GM12872 (cell line): ENCODE data around the gene LIMK2.

Experiments
- TF ChIP-seq, protein P1 (sequence below): IDR thresholded peaks from 3 replicates; pipeline ENCODE4 v1.5.1; 2011; ENCODE audit warnings: low read depth, mild to moderate bottlenecking, low read length, moderate library complexity; ENCODE audit not compliant: insufficient read depth

Gene LIMK2

DNA sequence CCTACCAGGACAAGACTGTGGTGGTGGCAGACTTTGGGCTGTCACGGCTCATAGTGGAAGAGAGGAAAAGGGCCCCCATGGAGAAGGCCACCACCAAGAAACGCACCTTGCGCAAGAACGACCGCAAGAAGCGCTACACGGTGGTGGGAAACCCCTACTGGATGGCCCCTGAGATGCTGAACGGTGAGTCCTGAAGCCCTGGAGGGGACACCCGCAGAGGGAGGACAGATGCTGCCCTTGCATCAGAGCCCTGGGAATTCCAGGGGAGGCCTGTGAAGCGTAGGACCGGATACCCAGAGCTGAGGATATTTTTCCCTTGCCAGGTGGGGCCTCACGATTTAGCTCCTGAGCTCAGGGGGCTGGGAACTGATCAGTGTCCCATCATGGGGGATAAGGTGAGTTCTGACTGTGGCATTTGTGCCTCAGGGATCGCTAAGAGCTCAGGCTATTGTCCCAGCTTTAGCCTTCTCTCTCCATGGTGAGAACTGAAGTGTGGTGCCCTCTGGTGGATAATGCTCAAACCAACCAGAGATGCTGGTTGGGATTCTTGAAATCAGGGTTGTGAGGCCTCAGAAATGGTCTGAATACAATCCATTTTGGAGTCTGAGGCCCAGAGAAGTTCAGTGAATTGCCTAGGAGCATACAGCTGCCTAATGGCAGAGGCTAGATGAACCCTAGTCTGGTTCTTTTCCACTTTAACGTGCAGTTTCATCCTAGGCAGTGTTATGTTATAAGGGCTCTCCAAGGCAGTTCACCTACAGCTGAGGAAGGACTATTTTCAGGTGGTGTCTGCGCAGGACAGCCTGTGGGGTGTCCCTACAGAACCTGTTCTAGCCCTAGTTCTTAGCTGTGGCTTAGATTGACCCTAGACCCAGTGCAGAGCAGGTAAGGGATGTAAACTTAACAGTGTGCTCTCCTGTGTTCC, 60.7 kb downstream of the LIMK2 start:
- TF ChIP-seq, protein P1, sequence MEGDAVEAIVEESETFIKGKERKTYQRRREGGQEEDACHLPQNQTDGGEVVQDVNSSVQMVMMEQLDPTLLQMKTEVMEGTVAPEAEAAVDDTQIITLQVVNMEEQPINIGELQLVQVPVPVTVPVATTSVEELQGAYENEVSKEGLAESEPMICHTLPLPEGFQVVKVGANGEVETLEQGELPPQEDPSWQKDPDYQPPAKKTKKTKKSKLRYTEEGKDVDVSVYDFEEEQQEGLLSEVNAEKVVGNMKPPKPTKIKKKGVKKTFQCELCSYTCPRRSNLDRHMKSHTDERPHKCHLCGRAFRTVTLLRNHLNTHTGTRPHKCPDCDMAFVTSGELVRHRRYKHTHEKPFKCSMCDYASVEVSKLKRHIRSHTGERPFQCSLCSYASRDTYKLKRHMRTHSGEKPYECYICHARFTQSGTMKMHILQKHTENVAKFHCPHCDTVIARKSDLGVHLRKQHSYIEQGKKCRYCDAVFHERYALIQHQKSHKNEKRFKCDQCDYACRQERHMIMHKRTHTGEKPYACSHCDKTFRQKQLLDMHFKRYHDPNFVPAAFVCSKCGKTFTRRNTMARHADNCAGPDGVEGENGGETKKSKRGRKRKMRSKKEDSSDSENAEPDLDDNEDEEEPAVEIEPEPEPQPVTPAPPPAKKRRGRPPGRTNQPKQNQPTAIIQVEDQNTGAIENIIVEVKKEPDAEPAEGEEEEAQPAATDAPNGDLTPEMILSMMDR = peak; percentile 80

DNA sequence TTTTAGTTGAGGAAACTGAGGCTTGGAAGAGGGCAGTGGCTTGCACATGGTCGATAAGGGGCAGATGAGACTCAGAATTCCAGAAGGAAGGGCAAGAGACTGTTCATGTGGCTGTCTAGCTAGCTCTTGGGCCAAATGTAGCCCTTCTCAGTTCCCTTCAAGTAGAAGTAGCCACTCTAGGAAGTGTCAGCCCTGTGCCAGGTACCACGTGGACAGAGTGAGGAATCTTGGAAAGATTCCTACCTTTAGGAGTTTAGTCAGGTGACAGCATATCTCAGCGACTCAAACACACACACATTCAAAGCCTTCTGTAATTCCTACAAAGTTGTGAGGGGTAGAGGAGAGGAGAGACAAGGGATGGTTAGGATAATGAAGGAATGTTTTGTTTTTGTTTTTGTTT, 61.9 kb downstream of the LIMK2 start:
- TF ChIP-seq, protein P1 = no peak

DNA sequence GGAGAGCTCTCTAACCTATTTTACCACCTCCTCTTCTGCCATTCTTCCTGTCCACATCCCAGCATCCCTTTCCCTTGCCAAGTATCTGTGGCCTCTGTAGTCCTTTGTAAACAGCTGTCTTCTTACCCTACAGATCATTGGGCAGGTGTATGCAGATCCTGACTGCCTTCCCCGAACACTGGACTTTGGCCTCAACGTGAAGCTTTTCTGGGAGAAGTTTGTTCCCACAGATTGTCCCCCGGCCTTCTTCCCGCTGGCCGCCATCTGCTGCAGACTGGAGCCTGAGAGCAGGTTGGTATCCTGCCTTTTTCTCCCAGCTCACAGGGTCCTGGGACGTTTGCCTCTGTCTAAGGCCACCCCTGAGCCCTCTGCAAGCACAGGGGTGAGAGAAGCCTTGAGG, 62.9 kb downstream of the LIMK2 start:
- TF ChIP-seq, protein P1 = no peak

DNA sequence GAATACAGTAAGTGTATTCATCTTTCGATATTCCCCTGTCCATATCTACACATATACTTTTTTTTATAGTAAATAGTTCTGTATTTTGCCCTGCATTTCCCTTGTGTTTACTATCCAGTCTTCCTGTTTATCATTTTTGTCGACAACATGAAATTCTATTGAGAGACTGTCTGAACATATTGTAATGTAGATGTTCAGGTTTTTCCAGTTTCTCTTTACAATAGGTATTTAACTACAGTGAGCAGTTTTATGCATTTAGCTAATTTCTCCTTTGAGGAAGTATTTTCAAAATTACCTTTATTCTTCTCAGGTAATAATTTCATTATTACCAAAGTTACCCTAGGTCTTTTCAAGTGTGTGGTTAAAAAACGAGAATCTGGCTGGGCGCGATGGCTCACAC, 63.5 kb downstream of the LIMK2 start:
- TF ChIP-seq, protein P1 = no peak

DNA sequence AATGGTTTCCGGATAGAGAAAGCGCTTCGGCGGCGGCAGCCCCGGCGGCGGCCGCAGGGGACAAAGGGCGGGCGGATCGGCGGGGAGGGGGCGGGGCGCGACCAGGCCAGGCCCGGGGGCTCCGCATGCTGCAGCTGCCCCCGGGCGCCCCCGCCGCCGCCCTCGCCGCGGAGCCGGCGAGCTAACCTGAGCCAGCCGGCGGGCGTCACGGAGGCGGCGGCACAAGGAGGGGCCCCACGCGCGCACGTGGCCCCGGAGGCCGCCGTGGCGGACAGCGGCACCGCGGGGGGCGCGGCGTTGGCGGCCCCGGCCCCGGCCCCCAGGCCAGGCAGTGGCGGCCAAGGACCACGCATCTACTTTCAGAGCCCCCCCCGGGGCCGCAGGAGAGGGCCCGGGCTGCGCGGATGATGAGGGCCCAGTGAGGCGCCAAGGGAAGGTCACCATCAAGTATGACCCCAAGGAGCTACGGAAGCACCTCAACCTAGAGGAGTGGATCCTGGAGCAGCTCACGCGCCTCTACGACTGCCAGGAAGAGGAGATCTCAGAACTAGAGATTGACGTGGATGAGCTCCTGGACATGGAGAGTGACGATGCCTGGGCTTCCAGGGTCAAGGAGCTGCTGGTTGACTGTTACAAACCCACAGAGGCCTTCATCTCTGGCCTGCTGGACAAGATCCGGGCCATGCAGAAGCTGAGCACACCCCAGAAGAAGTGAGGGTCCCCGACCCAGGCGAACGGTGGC, 64.5 kb downstream of the LIMK2 start:
- TF ChIP-seq, protein P1 = no peak

DNA sequence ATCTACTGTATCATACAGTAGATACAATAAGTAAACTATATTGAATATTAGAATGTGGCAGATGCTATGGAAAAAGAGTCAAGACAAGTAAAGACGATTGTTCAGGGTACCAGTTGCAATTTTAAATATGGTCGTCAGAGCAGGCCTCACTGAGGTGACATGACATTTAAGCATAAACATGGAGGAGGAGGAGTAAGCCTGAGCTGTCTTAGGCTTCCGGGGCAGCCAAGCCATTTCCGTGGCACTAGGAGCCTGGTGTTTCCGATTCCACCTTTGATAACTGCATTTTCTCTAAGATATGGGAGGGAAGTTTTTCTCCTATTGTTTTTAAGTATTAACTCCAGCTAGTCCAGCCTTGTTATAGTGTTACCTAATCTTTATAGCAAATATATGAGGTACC, 65.6 kb downstream of the LIMK2 start:
- TF ChIP-seq, protein P1 = no peak

DNA sequence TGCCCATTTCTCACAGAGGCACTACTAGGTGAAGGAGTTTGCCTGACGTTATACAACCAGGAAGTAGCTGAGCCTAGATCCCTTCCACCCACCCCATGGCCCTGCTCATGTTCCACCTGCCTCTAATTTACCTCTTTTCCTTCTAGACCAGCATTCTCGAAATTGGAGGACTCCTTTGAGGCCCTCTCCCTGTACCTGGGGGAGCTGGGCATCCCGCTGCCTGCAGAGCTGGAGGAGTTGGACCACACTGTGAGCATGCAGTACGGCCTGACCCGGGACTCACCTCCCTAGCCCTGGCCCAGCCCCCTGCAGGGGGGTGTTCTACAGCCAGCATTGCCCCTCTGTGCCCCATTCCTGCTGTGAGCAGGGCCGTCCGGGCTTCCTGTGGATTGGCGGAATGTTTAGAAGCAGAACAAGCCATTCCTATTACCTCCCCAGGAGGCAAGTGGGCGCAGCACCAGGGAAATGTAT, 66.1 kb downstream of the LIMK2 start:
- TF ChIP-seq, protein P1 = no peak
